Liver (tissue), 3 donors: ENCODE measurements around the gene BAIAP2L1.

ENCODE experiments used
- CTCF ChIP-seq: fragments of 150-350 bp; IDR thresholded peaks from 2 replicates; pipeline ENCODE4 v1.5.1; 2017; ENCODE audit warnings: improper control_type of control experiment, low read depth, low read length; ENCODE audit not compliant: missing input control
- FOXA1 ChIP-seq: IDR thresholded peaks from 2 replicates; pipeline ENCODE4 v1.6.1; 2016; ENCODE audit warnings: antibody characterized with exemption
- GABPA ChIP-seq, 2 donors: IDR thresholded peaks in 1 of 2; conservative IDR thresholded peaks in 1 of 2; 2 replicates each; pipeline ENCODE4 v1.6.1; 2016; ENCODE audit warnings: antibody characterized with exemption in 2 of 2, mild to moderate bottlenecking in 1 of 2, moderate library complexity in 1 of 2
- HNF4A ChIP-seq, 2 donors: conservative IDR thresholded peaks; 2 replicates each; pipeline ENCODE4 v1.6.1; 2016; ENCODE audit warnings: antibody characterized with exemption in 2 of 2, mild to moderate bottlenecking in 2 of 2
- JUND ChIP-seq, 2 donors: IDR thresholded peaks; 2 replicates each; pipeline ENCODE4 v1.6.1; 2016; ENCODE audit warnings: antibody characterized with exemption in 2 of 2
- RAD21 ChIP-seq, 2 donors: IDR thresholded peaks; 2 replicates each; pipeline ENCODE4 v1.6.1; 2016; ENCODE audit warnings: antibody characterized with exemption in 2 of 2, mild to moderate bottlenecking in 2 of 2
- REST ChIP-seq: IDR thresholded peaks from 2 replicates; pipeline ENCODE4 v1.6.1; 2016; ENCODE audit warnings: antibody characterized with exemption, mild to moderate bottlenecking
- TAF1 ChIP-seq: conservative IDR thresholded peaks from 2 replicates; pipeline ENCODE4 v1.6.1; 2016; ENCODE audit warnings: antibody characterized with exemption, mild to moderate bottlenecking
- YY1 ChIP-seq: IDR thresholded peaks from 2 replicates; pipeline ENCODE4 v1.6.1; 2016; ENCODE audit warnings: antibody characterized with exemption, mild to moderate bottlenecking
- TF ChIP-seq, protein P1 (sequence below): IDR thresholded peaks from 2 replicates; pipeline ENCODE4 v1.6.1; 2016; ENCODE audit warnings: antibody characterized with exemption
- TF ChIP-seq, protein P2 (sequence below): IDR thresholded peaks from 2 replicates; pipeline ENCODE4 v1.6.1; 2016; ENCODE audit warnings: antibody characterized with exemption
- donor health status: healthy.
- donor health status: healthy.

DNA sequence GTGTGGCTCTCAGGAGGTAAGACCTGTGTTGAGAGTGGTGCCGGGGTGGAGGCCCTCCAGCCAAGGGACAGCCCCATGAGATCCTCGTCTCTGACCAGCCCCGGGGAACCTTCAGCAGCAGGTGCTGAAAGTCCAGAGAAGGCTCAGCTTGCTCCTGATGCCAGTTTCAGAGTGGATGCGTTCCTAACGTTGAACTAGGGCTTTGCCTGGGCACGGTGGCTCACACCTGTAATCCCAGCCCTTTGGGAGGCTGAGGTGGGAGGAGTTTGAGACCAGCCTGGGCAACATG, 45.7 kb downstream of the BAIAP2L1 start:
- TF ChIP-seq CTCF (no peak), REST (no peak), JUND (IDR thresholded peaks at IDR 0.05) (no peak), HNF4A (conservative IDR thresholded peaks at IDR 0.05) (no peak), YY1 (no peak), TAF1 (no peak), RAD21 (IDR thresholded peaks at IDR 0.05) (no peak), GABPA (IDR thresholded peaks at IDR 0.05 in 1 of 2, conservative IDR thresholded peaks at IDR 0.05 in 1 of 2) (no peak), FOXA1 (no peak)
- TF ChIP-seq, protein P1, sequence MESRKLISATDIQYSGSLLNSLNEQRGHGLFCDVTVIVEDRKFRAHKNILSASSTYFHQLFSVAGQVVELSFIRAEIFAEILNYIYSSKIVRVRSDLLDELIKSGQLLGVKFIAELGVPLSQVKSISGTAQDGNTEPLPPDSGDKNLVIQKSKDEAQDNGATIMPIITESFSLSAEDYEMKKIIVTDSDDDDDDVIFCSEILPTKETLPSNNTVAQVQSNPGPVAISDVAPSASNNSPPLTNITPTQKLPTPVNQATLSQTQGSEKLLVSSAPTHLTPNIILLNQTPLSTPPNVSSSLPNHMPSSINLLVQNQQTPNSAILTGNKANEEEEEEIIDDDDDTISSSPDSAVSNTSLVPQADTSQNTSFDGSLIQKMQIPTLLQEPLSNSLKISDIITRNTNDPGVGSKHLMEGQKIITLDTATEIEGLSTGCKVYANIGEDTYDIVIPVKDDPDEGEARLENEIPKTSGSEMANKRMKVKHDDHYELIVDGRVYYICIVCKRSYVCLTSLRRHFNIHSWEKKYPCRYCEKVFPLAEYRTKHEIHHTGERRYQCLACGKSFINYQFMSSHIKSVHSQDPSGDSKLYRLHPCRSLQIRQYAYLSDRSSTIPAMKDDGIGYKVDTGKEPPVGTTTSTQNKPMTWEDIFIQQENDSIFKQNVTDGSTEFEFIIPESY, result no peak
- TF ChIP-seq, protein P2, sequence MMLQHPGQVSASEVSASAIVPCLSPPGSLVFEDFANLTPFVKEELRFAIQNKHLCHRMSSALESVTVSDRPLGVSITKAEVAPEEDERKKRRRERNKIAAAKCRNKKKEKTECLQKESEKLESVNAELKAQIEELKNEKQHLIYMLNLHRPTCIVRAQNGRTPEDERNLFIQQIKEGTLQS, result no peak
